Mucosa of stomach (tissue), 1 donor: ENCODE results near the gene KATNBL1.
"Not testable (repeated sequence)": the region's sequence is repeated elsewhere in the genome, so short reads cannot be mapped to it uniquely, and the experiment has no call there.

Experiments used
- H3K27me3 ChIP-seq: one replicate; pipeline ENCODE4 v1.7.0; 2013; ENCODE audit warnings: mild to moderate bottlenecking, low read length; ENCODE audit not compliant: control insufficient read depth, insufficient read depth
- H3K36me3 ChIP-seq: one replicate; pipeline ENCODE4 v1.7.0; 2013; ENCODE audit warnings: low read length; ENCODE audit not compliant: control insufficient read depth, insufficient read depth
- H3K4me1 ChIP-seq: one replicate; pipeline ENCODE4 v1.7.0; 2013; ENCODE audit warnings: mild to moderate bottlenecking, low read length; ENCODE audit not compliant: control insufficient read depth, insufficient read depth
- H3K4me3 ChIP-seq: one replicate; pipeline ENCODE4 v1.7.0; 2013; ENCODE audit warnings: low read length
- H3K9ac ChIP-seq: one replicate; pipeline ENCODE4 v1.7.0; 2013; ENCODE audit warnings: mild to moderate bottlenecking, low read length, moderate library complexity
- H3K9me3 ChIP-seq: one replicate; pipeline ENCODE4 v1.7.0; 2013; ENCODE audit warnings: mild to moderate bottlenecking, low read length, moderate library complexity; ENCODE audit not compliant: control insufficient read depth
- donor health status: Pancreatic carcinoma.

KATNBL1 gene

DNA sequence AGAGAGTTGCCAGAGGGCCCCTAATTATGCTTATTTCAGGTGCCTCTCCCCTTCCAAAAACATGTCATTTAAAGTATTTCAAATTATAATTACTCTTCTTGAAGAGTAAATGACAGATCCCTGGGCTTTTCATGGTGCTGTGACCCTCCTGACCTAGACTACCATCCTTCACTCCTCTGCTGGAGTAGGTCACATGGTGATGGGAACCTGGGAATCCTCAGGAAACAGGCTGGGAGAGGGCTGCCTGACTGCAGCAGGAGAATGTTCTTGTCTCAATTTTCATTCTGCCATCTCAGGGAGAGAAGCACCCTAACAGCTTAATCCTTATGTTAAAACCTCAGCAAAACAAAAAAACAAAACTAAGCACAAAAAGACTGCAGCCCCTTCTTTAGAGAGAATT is 83.4 kb downstream of the KATNBL1 start:
- Histone ChIP-seq H3K4me1 (no peaks in the 10 kb centered on the region), H3K36me3 (no peaks in the 10 kb centered on the region), H3K27me3 (no peaks in the 10 kb centered on the region), H3K4me3 (no peak overlapping the region), H3K9me3 (no peaks in the 10 kb centered on the region), H3K9ac (no peak overlapping the region)

DNA sequence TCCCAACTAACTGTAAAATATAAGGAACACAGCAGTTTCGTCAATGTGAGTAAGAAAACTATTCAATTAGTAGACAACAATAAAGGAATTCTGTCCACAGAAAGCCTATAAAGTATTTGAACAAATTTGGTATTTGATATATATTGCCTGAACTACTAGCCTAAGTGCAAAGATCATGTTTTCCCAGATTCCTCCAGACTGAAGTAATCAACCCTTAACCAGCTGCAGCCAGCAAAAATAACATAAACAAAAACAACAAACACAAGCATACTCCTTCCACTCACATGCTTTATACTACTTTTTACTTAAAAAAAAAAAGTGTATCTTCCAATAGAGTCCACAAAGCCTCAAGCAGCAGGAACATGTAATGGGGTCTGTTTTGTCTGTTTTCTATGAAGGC is 84.0 kb downstream of the KATNBL1 start:
- Histone ChIP-seq H3K4me1 (no peaks in the 10 kb centered on the region), H3K4me3 (no peak overlapping the region), H3K27me3 (no peaks in the 10 kb centered on the region), H3K9me3 (no peaks in the 10 kb centered on the region), H3K36me3 (no peaks in the 10 kb centered on the region), H3K9ac (no peak overlapping the region)

DNA sequence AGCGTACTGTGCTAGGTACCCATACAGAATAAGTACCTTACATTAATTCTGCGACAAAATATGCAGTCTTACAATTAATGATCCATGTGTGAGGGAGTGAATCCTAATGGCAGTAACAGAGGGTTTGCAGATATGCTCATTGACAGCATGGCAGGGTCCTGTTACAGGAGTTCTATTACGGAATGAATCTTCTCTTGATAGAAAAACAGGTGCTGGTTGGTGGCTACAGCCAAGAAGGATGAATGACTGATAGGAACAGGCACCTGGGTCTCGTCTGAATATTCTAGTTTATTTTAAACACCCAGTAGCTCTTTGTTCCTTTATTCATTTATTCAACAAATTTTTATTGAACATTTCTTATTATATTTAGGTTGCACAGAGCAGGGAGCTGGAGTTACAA is 85.2 kb downstream of the KATNBL1 start:
- Histone ChIP-seq H3K27me3 (no peaks in the 10 kb centered on the region), H3K4me1 (no peaks in the 10 kb centered on the region), H3K36me3 (no peaks in the 10 kb centered on the region), H3K9ac (no peak overlapping the region), H3K9me3 (no peaks in the 10 kb centered on the region), H3K4me3 (no peak overlapping the region)

DNA sequence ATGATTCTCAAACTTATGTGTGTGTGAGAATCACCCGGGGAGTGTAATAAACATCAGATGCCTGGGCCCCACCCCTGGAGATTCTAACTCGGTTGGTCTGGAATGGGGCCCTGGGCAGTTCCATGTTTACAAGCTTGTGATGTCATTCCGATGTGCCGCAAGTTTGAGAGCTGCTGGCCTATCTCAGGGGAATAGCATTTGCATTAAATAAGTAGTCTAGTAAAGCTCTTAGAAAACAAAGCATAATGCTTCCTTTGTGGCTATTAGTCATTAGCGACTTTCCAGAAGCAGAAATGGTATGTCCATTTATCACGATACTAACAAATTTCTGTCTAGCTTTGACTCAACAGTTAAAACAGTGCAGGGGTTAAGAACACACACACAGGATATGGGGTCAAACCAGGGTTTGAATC is 87.1 kb downstream of the KATNBL1 start:
- H3K9ac ChIP-seq = no peak overlapping the region
- H3K4me3 ChIP-seq = no peak overlapping the region
- H3K9me3 ChIP-seq = no peaks in the 10 kb centered on the region
- H3K27me3 ChIP-seq = no peaks in the 10 kb centered on the region
- no peaks in the 10 kb centered on the region for H3K4me1 ChIP-seq
- H3K36me3 ChIP-seq = no peaks in the 10 kb centered on the region

DNA sequence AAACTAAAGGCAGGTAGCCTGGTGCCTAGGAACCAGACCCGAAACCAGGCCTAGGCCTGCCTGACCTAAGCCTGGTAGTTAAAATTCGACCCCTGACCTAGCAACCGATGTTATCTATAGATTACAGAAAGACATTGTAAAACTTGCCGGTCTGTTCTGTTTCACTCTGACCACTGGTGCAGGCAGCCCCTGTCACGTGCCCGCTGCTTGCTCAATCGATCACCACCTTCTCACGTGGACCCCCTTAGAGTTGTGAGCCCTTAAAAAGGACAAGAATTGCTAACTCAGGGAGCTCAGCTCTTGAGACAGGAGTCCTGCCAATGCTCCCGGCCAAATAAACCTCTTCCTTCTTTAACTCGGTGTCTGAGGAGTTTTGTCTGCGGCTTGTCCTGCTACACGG is 88.1 kb downstream of the KATNBL1 start:
- not testable (repeated sequence) for H3K9ac ChIP-seq, H3K36me3 ChIP-seq, H3K9me3 ChIP-seq, H3K4me1 ChIP-seq, H3K4me3 ChIP-seq, H3K27me3 ChIP-seq

DNA sequence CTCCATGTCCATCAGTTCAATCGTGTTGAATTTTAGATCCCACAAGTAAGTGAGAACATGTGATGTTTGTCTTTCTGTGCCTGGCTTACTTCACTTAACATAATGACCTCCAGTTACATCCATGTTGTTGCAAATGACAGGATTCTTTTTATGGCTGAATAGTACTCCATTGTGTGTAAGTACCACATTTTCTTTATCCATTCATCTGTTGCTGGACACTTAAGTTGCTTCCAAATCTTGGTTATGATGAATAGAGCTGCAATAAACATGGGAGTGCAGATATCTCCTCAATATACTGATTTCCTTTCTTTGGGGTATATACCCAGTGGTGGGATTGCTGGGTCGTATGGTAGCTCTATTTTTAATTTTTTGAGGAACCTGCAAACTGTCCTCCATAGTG is 89.5 kb downstream of the KATNBL1 start:
- H3K4me1 ChIP-seq, H3K27me3 ChIP-seq, H3K4me3 ChIP-seq, H3K9me3 ChIP-seq, H3K36me3 ChIP-seq, H3K9ac ChIP-seq: not testable (repeated sequence)

DNA sequence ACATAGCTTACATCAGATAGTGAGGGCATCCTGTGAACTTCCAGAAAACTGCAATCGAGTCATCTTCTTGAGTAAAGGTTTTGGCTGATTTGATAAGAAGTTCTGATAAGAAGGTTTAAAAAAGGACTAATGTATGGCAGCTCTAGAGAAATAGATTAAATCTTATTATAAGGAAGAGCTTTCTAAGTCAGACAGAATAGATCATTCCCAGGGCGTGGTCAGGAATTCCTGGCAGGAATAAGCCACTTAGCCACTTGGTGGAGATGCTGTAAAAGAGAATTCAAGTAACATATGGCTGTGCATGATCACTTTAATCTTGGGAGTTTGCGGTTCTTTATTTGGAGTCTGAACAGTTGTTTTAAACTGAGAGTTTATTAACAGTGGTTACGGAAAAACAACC is 90.6 kb downstream of the KATNBL1 start:
- Histone ChIP-seq H3K9me3 (no peaks in the 10 kb centered on the region), H3K4me3 (no peak overlapping the region), H3K4me1 (no peaks in the 10 kb centered on the region), H3K36me3 (no peaks in the 10 kb centered on the region), H3K9ac (no peak overlapping the region), H3K27me3 (no peaks in the 10 kb centered on the region)

DNA sequence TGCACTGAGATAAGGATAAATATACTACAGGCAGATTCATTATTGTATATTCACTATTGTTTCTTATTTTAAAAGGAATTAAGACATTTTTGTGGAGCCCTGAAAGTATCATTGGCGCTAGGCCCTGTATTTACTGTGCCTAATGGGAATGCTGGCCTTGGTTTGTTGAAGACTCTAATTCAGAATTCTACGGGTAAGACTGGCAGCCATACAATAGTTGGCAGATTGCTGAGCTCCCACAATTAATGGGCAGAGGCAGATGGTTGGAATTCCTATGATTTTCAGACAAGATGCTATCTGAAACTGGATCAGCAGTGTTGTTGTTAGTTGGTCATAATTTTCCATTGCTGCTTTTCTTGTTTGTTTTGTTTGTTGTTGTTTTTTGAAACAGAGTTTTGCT is 93.3 kb downstream of the KATNBL1 start:
- Histone ChIP-seq H3K4me3 (no peak overlapping the region), H3K27me3 (no peaks in the 10 kb centered on the region)

DNA sequence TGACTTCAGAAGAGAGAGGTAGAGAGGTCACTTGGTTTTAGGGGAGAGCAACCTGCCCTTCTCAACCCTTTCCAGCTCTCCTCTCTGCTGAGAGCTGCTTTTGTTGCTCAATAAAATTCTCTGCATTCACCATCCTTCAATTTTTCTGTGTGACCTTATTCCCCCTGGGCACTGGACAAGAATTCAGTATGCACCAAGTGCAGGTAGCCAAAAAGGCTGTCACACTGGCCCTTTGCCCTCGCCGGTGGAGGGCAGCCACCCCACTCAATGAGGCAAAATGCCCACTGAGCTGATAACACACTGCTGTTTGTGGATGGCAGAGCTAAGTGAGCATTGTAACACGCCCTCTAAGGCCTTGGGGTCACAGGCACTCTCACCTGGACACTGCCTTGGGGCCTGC is 95.2 kb downstream of the KATNBL1 start:
- Histone ChIP-seq H3K9ac (no peak overlapping the region), H3K4me1 (no peaks in the 10 kb centered on the region), H3K9me3 (no peaks in the 10 kb centered on the region), H3K4me3 (no peak overlapping the region), H3K36me3 (no peaks in the 10 kb centered on the region), H3K27me3 (no peaks in the 10 kb centered on the region)

More for the DNA sequence above, 93.3 kb downstream of the KATNBL1 start:
- H3K9me3 ChIP-seq = no peaks in the 10 kb centered on the region
- H3K4me1 ChIP-seq = no peaks in the 10 kb centered on the region
- no peak overlapping the region for H3K9ac ChIP-seq
- H3K36me3 ChIP-seq = no peaks in the 10 kb centered on the region

DNA sequence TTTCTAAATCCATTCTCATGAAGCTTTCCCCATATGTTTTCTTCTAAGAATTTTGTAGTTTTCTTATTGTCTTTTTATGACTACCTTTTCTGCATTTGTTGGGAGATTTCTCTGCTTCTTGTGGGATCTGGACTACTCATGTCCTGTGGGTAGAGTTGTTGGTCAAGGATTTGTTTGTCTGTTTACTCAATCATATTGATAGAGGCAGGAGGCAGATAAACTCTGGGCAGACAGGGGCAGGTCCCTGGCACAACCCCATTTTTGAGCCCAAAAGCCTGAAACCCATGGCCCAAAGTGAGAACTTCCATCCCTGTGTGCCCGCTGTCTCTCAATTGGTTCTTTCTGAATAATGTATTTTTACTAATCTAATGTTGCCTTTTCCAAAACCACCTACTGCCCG is 95.7 kb downstream of the KATNBL1 start:
- H3K9ac ChIP-seq = no peak overlapping the region
- no peaks in the 10 kb centered on the region for H3K27me3 ChIP-seq
- no peaks in the 10 kb centered on the region for H3K9me3 ChIP-seq
- H3K4me3 ChIP-seq = no peak overlapping the region
- H3K4me1 ChIP-seq = no peaks in the 10 kb centered on the region
- H3K36me3 ChIP-seq = no peaks in the 10 kb centered on the region

DNA sequence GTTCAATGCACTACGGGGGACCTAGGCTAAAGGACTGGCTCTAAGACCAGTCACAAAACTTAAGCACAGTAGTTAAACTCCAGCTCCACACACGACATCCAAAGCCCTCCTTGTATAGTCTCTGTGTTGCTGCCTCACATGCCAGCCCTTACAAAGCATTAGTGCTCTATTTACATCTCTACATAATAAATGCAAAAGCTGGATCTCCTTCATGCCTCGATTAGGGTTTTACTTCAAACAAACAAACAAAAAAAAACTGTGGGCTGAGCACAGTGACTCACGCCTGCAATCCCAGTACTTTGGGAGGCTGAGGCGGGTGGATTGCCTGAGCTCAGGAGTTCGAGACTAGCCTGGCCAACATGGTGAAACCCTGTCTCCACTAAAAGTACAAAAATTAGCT is 98.4 kb downstream of the KATNBL1 start:
- no peaks in the 10 kb centered on the region for H3K36me3 ChIP-seq

DNA sequence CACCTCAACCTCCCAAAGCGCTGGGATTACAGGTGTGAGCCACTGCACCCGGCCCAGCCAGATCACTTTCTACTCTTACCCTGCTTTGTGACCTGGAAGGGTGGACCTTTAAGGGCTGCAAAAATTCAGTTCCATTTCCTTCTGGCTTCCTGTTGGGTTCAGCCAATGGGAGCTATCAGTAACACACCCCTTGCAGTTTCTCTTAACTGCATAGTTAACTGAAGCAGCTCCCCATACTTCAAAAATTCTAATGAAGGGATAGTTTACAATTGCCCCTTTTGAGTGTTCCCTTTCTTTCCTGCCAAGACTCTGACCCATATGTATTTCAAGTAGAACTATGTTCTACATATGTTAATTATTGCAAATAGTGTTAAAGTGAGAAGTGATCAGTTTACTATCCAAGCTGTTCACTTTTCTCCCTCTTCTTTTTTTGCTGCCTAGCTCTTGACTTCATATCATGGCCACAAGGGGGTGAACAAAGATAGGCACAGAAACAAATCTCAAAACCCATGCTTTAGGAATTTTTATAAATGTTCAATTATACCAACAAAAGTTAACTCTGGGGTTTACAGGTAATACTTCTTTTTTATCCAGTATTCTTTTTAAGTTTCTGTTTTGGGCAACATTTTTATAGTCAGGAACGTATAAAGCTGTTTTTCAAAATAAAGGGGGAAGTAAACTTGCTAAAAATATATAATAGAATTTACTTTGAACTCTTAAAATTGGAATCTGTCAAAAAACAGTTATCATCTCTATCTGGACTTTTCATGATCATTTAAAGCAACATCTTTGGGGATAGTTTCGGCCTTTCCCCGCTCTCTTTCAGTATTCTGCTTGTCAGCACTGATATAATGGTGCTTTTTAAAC is 99.9 kb downstream of the KATNBL1 start:
- H3K4me1 ChIP-seq = no peaks in the 10 kb centered on the region
- H3K36me3 ChIP-seq = no peaks in the 10 kb centered on the region
- H3K9me3 ChIP-seq = no peaks in the 10 kb centered on the region
- H3K9ac ChIP-seq = no peak overlapping the region
- H3K4me3 ChIP-seq = no peak overlapping the region
- H3K27me3 ChIP-seq = no peaks in the 10 kb centered on the region

More for the DNA sequence above, 98.4 kb downstream of the KATNBL1 start:
- Histone ChIP-seq H3K9me3 (no peaks in the 10 kb centered on the region), H3K4me1 (no peaks in the 10 kb centered on the region), H3K27me3 (no peaks in the 10 kb centered on the region), H3K9ac (no peak overlapping the region), H3K4me3 (no peak overlapping the region)

DNA sequence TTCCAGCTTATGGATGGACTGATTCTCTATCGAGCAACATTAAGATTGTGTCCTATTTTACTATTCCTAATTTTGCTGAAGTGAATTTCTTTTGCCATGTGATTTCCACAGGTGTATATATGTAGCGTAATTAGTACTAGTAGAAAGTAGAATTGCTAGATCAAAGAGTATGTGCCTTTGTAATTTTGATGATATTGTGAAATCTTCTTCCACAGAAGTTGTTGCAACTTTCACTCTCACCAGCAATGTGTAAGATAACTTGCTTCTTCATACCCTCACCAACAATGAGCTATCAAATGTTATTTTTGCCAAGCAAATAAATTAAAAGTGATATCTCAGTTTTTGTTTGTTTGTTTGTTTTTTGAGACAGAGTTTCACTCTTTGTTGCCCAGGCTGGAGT is 102.6 kb downstream of the KATNBL1 start:
- Histone ChIP-seq H3K4me1 (no peaks in the 10 kb centered on the region), H3K9ac (no peak overlapping the region), H3K27me3 (no peaks in the 10 kb centered on the region), H3K4me3 (no peak overlapping the region), H3K9me3 (no peaks in the 10 kb centered on the region), H3K36me3 (no peaks in the 10 kb centered on the region)
